HG02885 (cell line): ENCODE results near the gene OPALIN.
"Not testable (repeated sequence)": the region's sequence is repeated elsewhere in the genome, so short reads cannot be mapped to it uniquely, and the experiment has no call there.

Experiments
- ATAC-seq: cut with Tn5 transposase; IDR thresholded peaks from one replicate; pipeline ENCODE4 v1.9.1; 2021; ENCODE audit warnings: mild to moderate bottlenecking; ENCODE audit not compliant: unreplicated experiment, poor library complexity

Gene OPALIN

DNA sequence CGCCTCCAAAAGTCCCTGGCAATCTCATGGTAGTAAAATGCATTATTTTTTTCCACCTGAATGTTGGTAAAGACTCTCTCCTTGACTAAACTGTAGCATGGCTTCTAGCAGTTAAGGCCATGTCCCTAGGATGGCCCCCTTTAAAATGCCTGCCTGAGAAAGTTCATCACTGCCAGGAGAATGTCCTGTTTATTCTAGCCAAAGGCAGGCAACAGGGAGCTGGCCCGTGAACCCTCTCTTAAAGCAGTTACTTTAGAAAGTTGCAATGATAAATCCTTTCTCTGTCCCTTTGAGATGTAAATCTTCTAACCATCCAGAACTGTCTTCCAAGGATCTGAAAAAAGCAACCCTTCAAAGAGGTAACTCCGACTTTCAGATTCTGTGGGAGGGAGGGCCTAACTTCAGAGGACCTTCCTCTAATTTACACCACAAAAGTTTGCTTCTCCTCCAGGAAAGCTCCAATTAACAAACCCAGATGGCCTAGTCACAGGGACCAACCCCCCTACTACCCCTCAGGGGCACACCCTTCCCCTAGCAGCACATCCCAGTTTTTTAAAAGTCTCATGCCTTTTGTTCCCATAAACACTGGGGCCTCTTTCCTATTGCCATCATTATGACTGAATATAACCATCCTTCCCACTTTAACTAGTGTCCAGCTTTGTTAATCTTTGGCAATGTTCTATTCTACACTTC is 49.0 kb downstream of the OPALIN start:
- ATAC-seq = no peak

DNA sequence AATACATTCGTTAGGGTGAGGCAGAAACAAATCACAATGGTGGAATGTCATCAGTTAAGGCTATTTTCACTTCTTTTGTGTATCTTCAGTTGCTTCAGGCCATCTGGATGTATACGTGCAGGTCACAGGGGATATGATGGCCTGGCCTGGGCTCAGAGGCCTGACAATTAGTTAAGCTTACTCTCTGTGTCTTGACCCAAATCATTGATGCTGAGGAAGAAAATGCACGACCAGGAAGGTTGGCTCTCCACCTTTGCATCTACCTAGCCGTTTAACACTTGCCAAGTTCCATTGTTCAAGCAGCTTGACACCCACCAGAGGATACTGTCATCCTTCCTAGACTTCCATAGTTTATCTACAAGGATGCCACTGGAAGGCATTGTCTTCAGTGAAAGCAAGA is 49.9 kb downstream of the OPALIN start:
- not testable (repeated sequence) for ATAC-seq

DNA sequence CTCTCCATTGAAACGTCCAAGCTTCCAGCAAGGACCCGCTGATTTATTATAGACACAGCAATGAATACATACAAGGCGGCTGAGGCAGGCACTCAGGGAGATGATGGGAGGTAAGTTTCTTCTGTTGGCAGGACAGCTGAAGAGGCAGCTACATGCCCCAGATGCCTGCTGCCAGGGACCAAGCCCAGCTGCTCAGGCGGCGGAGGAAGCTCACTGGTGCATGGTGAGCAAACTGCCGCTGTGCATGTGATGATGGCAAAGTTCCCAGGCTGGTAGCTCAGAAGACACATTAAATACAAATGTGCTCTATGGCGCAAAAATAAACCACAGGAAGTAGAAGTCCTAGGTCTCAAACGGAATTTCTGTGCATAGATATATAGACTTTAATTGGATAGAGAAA is 52.3 kb downstream of the OPALIN start:
- ATAC-seq = no peak

DNA sequence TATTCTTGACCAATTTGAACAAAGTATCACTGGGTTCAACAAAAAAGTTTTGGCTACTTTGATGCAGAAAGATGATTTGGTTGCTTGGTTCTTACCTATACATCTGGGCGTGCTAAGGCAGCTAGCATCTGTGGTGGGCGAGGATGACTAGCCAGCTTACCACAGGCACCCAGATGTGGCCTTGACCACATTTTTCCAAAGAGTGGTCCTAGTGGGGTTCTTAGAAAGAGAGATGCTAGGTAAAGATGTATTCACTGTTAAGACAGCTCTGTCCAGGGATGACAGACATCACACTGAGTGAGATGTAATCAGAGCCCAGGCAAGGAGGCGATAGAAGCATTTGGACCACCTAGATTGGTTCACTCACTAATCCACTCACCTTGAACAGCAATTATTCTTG is 53.8 kb downstream of the OPALIN start:
- ATAC-seq = no peak

DNA sequence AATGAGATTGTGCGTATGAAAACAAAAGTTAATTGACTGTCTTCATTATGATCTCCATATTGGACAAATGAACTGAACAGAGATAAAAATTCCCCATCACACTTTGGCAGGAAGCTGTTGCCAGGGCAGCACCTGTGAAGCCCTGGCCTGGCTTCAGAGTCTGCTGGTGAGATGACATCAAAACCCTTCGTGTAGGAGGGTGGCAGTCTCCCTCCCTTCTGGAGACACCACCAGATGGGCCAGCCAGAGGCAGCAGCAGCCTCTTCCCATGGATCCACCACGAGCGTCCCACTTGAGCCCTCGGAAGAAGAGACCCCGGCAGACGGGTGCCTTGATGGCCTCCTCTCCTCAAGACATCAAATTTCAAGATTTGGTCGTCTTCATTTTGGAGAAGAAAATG is 54.6 kb downstream of the OPALIN start, which contains the start of gene DNTT:
TSS of gene DNTT (plus strand) at position 205 of the 400 bp plus-strand sequence. CDS start at position 269, 64 bp downstream.
- ATAC-seq = no peak

DNA sequence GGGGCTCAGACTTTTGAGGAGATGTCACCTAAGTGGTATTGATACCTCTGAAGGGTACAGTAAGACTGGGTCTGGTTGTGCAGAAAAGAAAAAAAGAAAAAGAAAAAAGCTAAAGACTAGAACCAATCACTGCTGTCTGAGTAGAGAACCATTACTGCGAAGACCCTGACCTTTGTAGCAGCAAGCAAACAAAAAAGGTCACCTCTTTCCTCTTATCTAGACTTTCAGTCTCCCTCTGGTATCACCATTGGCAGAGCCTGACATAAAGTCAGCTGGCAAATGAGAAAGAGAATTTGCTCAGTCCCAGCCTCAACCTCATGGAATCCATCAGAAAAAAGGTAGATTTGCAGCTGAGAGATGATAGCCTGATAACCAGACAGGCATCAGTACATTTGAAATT is 57.2 kb downstream of the OPALIN start:
- ATAC-seq = no peak

DNA sequence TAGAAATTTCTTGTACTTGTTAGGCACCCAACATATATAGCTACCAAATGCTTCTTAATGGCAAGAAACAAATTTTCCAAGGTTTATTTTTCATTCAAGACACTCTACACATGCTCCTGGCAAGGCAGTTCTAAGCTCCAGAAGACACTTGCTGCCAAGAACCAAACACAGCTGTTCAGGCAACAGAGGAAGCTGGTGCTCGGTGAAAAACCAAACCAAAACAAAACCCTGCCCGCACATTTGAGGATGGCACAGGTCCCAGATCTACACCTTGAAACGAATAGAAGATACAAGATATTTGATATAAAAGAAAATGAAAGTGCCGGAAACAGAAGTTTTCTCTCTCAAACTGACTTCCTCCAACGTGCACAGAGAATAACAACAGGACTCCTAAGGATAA is 59.4 kb downstream of the OPALIN start:
- no peak for ATAC-seq

DNA sequence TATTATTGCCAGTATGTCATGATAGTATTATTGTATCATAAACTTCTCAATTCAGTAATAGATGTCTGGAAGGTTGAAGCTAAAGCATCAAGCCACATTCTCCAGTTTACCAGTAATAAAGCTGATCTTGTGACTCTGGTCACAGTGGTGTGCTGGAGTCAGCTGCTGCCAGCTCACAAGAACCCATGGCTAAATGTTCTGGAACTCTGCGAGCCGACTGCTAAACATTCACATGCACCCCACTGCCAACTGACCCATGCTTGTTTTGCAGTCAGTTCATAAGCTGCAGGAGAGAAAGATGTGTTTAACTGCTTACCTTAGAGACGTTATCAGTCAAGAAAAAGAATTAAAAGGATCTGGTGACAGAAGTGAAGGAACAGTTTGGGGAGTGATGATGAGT is 60.4 kb downstream of the OPALIN start:
- ATAC-seq = no peak

DNA sequence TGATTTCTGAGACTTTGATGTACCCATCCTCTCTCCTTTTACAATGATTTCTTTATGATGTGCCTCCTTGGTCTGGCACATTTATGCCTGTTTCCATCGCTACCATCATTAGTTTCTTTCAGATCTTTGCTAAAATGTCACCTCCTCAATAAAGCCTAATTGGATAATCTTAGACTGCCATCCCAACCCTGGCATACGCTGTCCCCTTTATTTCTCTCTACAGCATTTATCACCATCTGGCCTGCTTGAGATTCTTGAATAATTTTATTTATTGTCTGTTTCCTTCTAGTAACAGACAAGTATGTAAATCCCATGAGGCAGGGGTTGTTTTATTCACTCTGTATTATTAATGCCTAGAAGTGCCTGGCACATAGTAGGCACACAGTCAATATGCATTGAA is 61.3 kb downstream of the OPALIN start:
- no peak for ATAC-seq

DNA sequence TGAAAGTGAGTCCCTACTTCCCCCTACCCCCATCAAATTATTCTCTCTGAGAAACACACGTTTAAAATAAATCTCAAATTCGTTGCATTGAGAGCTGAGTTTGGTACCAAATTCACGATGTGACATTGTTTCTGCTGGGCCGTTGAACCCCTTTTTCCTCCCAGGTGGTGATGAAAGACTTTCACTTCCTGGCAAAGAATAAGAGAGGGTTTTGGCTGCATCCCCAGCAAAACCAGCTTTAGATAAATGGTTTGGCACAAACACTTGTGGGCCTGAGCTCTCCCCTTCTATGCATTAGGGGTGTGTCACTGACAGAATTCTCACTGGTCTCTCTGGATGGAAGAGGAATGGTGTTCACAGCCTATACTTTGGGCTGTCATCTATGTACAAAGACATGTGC is 63.3 kb downstream of the OPALIN start:
- no peak for ATAC-seq
